Measurements from ENCODE around the gene EFL1.

GRCh38 chr15:82111918-82112317 lies 150.6 kb downstream of the EFL1 start:
- TF ChIP-seq, protein P1, sequence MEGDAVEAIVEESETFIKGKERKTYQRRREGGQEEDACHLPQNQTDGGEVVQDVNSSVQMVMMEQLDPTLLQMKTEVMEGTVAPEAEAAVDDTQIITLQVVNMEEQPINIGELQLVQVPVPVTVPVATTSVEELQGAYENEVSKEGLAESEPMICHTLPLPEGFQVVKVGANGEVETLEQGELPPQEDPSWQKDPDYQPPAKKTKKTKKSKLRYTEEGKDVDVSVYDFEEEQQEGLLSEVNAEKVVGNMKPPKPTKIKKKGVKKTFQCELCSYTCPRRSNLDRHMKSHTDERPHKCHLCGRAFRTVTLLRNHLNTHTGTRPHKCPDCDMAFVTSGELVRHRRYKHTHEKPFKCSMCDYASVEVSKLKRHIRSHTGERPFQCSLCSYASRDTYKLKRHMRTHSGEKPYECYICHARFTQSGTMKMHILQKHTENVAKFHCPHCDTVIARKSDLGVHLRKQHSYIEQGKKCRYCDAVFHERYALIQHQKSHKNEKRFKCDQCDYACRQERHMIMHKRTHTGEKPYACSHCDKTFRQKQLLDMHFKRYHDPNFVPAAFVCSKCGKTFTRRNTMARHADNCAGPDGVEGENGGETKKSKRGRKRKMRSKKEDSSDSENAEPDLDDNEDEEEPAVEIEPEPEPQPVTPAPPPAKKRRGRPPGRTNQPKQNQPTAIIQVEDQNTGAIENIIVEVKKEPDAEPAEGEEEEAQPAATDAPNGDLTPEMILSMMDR (IDR thresholded peaks at IDR 0.05): no peak
- TF ChIP-seq POLR2A (IDR thresholded peaks at IDR 0.05): no peak
